MCF 10A (cell line): ENCODE data around the gene NEK6. TPM values are rescaled to one million over a fixed set of nuclear protein-coding genes. Genes with fewer than 3 reads are reported as not detected.

ENCODE experiments used
- BruUV-seq: library from RNA; stranded (reverse); fragments of 400-500 nt; replicated peaks from 2 replicates; lab custom pipeline; 2021; lab: Mats Ljungman, UMichigan
- CTCF ChIA-PET: fragments of 300-600 bp; sonication (Branson Sonifier 250); formaldehyde crosslinking; extraction: SDS; loops from one replicate; lab custom pipeline; 2021; ENCODE audit warnings: antibody characterized with exemption, inconsistent platforms; lab: Yijun Ruan, JAX
- POLR2A ChIA-PET: fragments of 300-600, 350-650 bp; sonication (Branson Sonifier 250); formaldehyde crosslinking; extraction: SDS; loops from one replicate; lab custom pipeline; 2020; ENCODE audit warnings: antibody characterized with exemption, inconsistent platforms; lab: Yijun Ruan, JAX
- DNase-seq: peaks from one replicate; pipeline ENCODE4 v3.0.0-alpha.2; 2018; ENCODE audit not compliant: unreplicated experiment
- H3K27ac Mint-ChIP-seq: one replicate; pipeline ENCODE4 v1.8.0; 2022; ENCODE audit warnings: mild to moderate bottlenecking, low read depth, mixed read lengths; ENCODE audit not compliant: unreplicated experiment
- H3K27me3 Mint-ChIP-seq: one replicate; pipeline ENCODE4 v1.8.0; 2022; ENCODE audit warnings: mixed read lengths; ENCODE audit not compliant: insufficient read depth, unreplicated experiment
- H3K36me3 Mint-ChIP-seq: one replicate; pipeline ENCODE4 v1.8.0; 2022; ENCODE audit warnings: mild to moderate bottlenecking, moderate library complexity, mixed read lengths; ENCODE audit not compliant: insufficient read depth, unreplicated experiment
- H3K4me1 Mint-ChIP-seq: one replicate; pipeline ENCODE4 v1.8.0; 2022; ENCODE audit warnings: mixed read lengths; ENCODE audit not compliant: insufficient read depth, unreplicated experiment
- H3K4me3 Mint-ChIP-seq: one replicate; pipeline ENCODE4 v1.8.0; 2022; ENCODE audit warnings: mild to moderate bottlenecking, moderate library complexity, mixed read lengths; ENCODE audit not compliant: unreplicated experiment
- H3K9me3 Mint-ChIP-seq: one replicate; pipeline ENCODE4 v1.8.0; 2022; ENCODE audit warnings: mixed read lengths; ENCODE audit not compliant: unreplicated experiment
- intact Hi-C: fragments of 100-400 bp; cut with micrococcal nuclease; formaldehyde crosslinking; loops from 2 replicates; pipeline ENCODE4 v1.14.1; 2022
- total RNA-seq: library from RNA; stranded (reverse); gene quantifications from 2 replicates; pipeline ENCODE4 v1.2.3, GENCODE V29; 2022
- TF ChIP-seq, protein P1 (sequence below): fragments of 200-600 bp; IDR thresholded peaks from one replicate; pipeline ENCODE4 v1.8.0; 2022; ENCODE audit warnings: antibody characterized with exemption, mild to moderate bottlenecking; ENCODE audit not compliant: unreplicated experiment

Gene NEK6
- total RNA-seq, 1 experiment from 2014 or later = 27.5 TPM

DNA sequence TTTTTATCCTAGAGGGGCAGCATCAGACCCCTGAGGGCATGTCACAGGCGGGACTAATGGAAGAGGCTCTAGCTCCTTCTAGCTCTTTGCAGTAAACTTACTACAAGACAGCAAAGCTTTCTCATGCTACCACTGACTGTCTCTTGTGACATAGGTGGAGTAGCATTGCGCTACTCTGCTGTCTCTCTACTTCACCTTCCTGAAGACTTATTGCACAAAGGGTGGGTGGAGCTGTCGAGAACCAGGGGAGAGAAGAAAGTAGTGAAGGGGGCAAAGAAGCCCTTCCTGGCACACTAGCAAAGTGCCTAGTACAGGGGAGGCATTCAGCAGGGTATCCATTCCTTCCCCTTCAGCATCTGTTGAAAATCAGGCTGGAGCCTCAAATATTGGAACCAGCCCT lies 36.1 kb upstream of the NEK6 start:
- POLR2A ChIA-PET = no interaction called here
- CTCF ChIA-PET = no interaction called here

DNA sequence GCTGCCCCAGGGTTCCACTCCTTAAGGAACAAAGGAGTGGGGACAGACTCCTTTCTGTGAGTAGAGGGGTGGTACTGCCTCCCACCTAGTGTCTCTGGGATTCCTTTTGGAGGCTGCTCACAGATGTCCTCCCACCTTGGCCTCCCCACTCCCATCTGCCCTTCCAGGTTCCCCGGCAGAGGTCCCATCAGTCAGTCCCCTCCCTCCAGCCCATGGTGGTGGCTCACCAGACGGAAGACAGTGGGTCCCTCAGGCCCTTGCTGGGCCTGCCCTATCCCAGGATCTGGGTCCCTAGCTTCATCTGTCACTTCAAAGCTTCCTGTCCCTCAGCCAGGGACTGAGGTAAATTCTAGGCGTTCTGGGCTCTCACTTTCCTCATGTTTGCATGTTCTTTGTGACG lies 35.6 kb upstream of the NEK6 start:
- no TSS peak for BruUV-seq
- CTCF ChIA-PET = no interaction called here
- intact Hi-C loops = no loop called here
- Mint-ChIP-seq H3K27ac (no peak overlapping the region), H3K4me3 (no peak overlapping the region), H3K27me3 (peaks cover 28% of the 10 kb centered on the region), H3K9me3 (no peaks in the 10 kb centered on the region), H3K36me3 (no peaks in the 10 kb centered on the region), H3K4me1 (no peaks in the 10 kb centered on the region)
- POLR2A ChIA-PET = no interaction called here
- TF ChIP-seq, protein P1, sequence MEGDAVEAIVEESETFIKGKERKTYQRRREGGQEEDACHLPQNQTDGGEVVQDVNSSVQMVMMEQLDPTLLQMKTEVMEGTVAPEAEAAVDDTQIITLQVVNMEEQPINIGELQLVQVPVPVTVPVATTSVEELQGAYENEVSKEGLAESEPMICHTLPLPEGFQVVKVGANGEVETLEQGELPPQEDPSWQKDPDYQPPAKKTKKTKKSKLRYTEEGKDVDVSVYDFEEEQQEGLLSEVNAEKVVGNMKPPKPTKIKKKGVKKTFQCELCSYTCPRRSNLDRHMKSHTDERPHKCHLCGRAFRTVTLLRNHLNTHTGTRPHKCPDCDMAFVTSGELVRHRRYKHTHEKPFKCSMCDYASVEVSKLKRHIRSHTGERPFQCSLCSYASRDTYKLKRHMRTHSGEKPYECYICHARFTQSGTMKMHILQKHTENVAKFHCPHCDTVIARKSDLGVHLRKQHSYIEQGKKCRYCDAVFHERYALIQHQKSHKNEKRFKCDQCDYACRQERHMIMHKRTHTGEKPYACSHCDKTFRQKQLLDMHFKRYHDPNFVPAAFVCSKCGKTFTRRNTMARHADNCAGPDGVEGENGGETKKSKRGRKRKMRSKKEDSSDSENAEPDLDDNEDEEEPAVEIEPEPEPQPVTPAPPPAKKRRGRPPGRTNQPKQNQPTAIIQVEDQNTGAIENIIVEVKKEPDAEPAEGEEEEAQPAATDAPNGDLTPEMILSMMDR = no peak
- DNase-seq = no peak

More for the DNA sequence above, 36.1 kb upstream of the NEK6 start:
- Mint-ChIP-seq H3K27me3 (peaks cover 24% of the 10 kb centered on the region), H3K27ac (no peak overlapping the region), H3K36me3 (no peaks in the 10 kb centered on the region), H3K4me3 (no peak overlapping the region), H3K9me3 (no peaks in the 10 kb centered on the region), H3K4me1 (no peaks in the 10 kb centered on the region)
- intact Hi-C loops = no loop called here
- BruUV-seq = no TSS peak
- TF ChIP-seq, protein P1 = no peak
- no peak for DNase-seq

DNA sequence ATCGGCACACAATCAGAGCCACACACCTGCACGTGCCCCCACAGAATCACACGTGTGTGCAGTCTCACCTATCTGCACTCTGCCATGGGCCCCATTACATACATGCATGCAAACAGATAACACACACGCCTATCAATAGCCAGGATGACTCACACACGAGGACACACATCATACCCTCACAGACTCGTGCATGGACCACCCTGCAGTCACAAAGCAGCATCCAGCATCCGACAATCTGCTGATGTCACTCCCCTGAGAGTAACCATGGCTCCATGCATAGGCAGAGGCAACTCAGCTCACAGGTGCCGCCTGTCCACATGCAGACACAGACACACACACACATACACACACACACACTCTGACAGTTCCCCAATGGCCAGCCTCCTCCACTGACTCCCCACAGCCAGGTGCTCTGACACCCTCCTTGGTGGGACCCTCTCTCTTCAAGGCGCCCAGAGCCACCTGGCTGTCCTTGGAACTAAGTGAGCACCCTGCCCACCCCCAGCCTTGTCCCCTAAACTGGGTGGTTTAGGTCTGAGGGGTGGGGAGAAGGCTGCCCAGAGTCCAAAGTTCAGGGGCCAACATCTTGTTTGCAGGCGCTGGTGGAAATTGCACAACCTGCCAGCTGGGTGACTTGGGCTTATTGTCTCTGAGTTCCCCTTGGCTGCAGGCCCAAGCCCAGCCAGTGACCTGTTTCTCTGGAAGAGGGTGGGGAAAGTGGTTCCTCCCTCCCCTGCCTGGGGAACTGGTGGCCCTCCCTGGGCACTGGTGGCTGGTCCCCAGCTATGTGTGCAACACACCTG lies 34.6 kb upstream of the NEK6 start:
- ChIA-PET POLR2A (no interaction called here), CTCF (interaction anchor here (0.7 kb wide), 1 partner anchor 1145 kb away, joined by 3 read pairs; no protein-coding TSS in a partner anchor)
- BruUV-seq = no TSS peak
- Mint-ChIP-seq H3K27me3 (peaks cover 29% of the 10 kb centered on the region), H3K36me3 (no peaks in the 10 kb centered on the region), H3K27ac (no peak overlapping the region), H3K4me1 (no peaks in the 10 kb centered on the region), H3K9me3 (no peaks in the 10 kb centered on the region), H3K4me3 (no peak overlapping the region)
- intact Hi-C loops = no loop called here
- TF ChIP-seq, protein P1 = no peak
- DNase-seq = no peak

DNA sequence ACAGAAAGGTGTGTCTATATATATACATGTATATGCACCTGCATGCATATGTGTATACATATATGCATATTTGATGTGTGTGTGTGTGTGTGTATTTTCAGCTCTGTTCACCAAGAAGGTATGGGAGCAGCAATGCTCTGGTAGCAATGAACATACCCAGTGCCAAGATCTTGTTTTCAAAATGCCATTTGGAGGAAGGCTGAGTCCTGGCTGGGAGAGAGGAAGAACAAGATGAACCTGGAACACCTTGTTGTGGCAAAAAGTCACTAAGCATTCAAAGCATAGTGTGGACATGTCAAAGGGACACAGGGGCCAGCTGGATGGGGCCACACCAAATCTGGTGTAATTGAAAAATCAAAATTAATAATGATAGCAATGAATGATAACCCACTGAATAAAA lies 31.8 kb upstream of the NEK6 start:
- peaks cover 29% of the 10 kb centered on the region for H3K27me3 Mint-ChIP-seq
- DNase-seq = no peak
- no peaks in the 10 kb centered on the region for H3K4me1 Mint-ChIP-seq
- no peaks in the 10 kb centered on the region for H3K9me3 Mint-ChIP-seq
- no peak overlapping the region for H3K4me3 Mint-ChIP-seq
- no peak overlapping the region for H3K27ac Mint-ChIP-seq
- POLR2A ChIA-PET = no interaction called here
- intact Hi-C loops = no loop called here
- CTCF ChIA-PET = interaction anchor here (0.7 to 0.8 kb wide), 2 partner anchors 40 to 1018 kb away, joined by 3 to 4 read pairs; no protein-coding TSS in a partner anchor
- no TSS peak for BruUV-seq
- H3K36me3 Mint-ChIP-seq = no peaks in the 10 kb centered on the region
- TF ChIP-seq, protein P1 = no peak
